HPDE6-E6E7 (cell line): ENCODE measurements around the gene RBM24.
"Not testable (repeated sequence)": the region's sequence is repeated elsewhere in the genome, so short reads cannot be mapped to it uniquely, and the experiment has no call there.

ENCODE experiments used
- DNase-seq: peaks from one replicate; pipeline ENCODE4 v3.0.0; 2011; ENCODE audit warnings: missing footprints; ENCODE audit errors: extremely low spot score

RBM24 gene

DNA sequence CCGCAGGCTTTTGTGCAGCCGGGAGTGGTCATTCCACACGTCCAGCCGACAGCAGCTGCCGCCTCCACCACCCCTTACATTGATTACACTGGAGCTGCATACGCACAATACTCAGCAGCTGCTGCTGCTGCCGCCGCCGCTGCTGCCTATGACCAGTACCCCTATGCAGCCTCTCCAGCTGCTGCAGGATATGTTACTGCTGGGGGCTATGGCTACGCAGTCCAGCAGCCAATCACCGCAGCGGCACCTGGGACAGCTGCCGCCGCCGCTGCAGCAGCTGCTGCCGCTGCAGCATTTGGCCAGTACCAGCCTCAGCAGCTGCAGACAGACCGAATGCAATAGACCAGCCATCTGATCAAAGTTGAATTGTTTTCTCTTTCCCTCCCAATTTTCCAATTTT is 10.6 kb downstream of the RBM24 start:
- DNase-seq: no peak

GRCh38 chr6:17292600-17293133 is 11.5 kb downstream of the RBM24 start:
- no peak for DNase-seq

DNA sequence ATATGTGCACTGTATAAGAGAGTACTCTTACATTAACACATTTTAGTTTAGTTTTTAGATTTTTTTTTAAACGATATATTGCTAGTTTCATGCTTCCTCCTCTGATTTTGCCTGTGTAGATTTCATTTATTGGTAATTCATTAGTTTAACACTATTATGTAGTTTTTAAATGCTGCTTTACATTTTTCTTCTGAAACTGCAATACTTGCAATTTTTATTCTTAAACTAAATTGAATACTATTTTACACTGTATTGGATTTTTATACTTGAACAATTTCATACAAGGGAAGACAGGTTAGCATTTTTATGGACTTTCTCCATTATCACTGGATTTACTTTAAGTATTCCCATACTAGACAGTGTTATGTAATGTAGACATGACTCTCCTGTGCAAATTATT is 12.2 kb downstream of the RBM24 start:
- DNase-seq: no peak

DNA sequence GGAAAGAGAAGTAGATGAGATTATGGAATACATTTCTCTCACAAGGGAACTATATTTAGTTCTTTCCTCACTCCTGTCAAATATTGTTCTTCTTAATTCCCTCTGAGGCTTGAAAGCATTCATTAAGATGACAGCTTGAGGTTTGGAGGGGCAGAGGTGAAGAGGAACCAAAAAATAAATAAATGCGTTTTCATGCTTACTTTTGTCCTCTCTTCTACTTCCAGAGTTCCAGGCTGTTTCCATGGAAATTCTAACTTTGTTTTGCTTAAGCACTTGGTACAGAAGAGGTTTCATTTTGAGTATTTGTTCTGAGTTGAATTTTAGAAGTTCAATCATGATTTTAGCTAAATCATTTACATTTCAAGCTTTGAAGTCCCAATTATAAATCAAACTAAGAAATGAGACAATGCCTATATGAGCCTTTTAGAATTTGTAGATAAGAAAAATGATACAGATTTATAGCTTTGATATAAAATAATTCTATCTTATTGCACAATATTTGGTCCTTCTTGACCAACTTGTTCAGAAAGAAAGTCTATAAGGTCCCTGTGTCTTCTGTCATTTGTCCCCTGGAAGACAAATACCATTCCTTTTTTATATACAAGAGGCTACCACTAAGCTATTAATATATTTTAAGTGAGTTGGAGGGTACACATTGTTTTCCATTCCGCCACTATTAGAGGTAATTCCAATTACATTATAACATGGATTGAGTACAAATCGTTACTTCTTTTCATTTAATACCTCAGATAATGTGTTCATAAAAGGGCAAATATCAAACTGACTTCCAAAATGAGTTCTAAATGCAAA is 16.3 kb downstream of the RBM24 start:
- no peak for DNase-seq

GRCh38 chr6:17298257-17298656 is 17.1 kb downstream of the RBM24 start:
- no peak for DNase-seq

- DNase-seq: no peak
Observed at GRCh38 chr6:17299222-17299621, 18.1 kb downstream of the RBM24 start.

DNA sequence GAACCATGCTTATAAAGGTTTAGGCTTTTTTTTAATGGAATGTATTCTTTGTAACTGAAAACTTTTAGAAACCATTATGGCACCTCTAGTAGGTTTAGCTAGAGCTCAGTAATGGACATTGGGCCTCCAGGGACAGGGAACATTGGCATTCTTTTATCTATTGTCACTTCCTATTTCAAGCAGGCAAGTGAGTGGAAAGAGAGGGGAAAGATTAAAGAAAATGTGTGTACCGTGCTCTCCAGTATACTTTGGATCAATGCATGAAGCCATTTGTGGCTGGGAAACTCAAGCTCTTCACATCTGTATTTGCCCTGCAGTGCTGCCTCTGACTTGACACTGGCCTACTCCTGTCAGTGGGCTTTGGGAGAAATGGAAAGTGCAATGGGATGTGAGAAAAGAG is 18.6 kb downstream of the RBM24 start:
- no peak for DNase-seq

DNA sequence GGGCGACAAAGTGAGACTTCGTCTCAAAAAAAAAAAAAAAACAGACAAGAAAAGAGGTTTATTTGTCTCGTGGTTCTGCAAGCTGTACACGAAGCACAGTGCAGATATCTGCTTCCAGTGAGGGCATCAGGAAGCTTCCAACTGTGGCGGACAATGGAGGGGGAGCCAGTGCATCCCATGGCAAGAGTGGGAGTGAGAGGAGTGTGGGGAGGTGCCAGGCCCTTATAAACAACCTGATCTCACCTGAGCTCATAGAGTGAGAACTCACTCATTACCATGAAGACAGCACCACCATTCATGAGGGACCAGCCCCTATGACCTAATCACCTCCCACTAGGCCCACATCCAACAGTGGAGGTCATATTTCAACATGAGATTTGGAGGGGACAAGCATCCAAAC is 19.5 kb downstream of the RBM24 start:
- DNase-seq: no peak

GRCh38 chr6:17303444-17303843 is 22.3 kb downstream of the RBM24 start:
- no peak for DNase-seq

GRCh38 chr6:17305219-17306001 is 24.2 kb downstream of the RBM24 start:
- no peak for DNase-seq

DNA sequence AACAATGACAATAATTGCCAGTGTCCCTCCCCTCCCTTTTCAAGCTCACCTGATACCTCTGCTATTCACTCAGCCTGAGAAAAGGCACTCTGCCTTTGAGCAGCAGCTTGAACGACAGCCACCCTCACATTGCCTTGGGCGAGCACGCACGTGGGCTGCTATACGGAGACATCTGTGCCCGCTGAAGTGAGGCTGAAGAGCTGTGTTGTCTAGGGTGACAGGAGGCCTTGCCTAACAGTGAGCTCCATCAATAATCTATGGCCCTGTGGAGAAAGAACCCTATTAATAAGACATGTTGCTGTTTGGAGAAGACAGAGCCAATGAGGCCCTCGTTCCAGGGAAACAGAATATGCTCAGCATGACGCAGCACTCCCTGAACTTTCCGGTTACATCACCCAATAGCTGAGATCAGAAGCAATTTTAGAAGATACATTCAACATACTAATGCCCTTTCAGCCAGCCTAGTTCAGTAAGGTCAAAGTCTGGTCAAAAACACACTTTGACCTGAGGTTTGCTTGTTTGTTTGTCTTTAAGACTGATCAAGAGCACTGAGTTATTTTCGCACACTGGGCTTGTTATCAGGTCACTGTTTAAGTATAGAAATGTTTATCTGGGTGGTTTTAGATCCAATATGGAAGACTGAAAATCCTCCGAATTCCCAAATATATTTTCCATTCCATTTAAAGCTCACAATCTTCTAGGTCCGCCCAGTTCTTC is 30.6 kb downstream of the RBM24 start:
- no peak for DNase-seq

DNA sequence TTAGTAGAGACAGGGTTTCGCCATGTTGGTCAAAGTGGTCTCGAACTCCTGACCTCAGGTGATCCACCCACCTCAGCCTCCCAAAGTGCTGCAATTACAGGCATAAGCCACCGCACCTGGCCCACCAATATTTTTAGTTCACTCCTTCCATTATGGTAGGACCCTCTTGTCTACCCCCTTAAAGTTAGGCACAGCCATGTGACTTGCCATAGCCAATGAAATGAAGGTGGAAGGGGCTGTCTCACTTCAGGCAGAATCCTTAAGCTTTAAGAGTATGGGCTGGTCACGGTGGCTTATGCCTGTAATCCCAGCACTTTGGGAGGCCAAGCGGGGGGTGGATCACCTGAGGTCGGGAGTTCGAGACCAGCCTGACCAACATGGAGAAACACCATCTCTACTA is 32.1 kb downstream of the RBM24 start:
- DNase-seq: not testable (repeated sequence)

- DNase-seq: no peak
Observed at GRCh38 chr6:17313971-17314370, 32.8 kb downstream of the RBM24 start.

DNA sequence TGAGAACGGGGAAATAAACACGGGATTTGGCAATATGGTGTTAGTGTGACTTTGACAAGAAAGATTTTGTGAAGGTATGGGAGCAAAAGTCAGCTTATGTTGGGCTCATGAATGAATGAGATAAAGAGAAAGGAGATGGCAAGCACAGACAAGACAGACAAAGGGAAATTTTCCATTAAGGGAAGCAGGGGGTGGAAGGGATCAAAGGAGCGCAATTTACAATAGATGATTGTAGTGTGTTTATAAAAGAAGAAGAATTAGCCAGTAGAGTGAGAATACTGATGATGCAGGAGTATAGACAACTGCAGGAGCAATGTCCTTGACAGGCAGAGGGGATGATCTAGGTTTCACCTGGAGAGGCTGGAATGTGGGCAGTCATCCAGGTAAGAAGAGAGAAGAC is 34.1 kb downstream of the RBM24 start:
- DNase-seq: no peak

GRCh38 chr6:17318435-17319165 is 37.4 kb downstream of the RBM24 start:
- no peak for DNase-seq

- DNase-seq: not testable (repeated sequence)
Observed at GRCh38 chr6:17320266-17320665, 39.1 kb downstream of the RBM24 start.

DNA sequence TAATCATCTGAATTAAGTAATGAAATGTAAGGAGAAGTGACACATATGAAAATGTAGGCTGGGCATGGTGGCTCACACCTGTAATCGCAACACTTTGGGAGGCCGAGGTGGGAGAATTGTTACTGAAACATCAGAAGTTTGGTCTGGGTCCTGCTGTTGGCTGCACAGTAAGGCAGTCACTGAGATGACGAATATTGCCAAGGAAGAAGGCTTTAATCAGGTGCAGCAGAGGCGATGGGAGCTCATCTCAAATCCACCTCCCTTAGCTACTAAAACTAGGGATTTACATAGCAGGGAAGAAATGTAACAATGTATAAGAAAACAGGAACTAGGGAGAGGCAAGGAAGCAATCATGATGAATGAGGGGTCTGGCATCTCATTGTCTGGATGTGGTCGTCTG is 50.1 kb downstream of the RBM24 start:
- DNase-seq: no peak

GRCh38 chr6:17334265-17334664 is 53.1 kb downstream of the RBM24 start:
- no peak for DNase-seq

GRCh38 chr6:17336425-17336824 is 55.3 kb downstream of the RBM24 start:
- no peak for DNase-seq

- DNase-seq: no peak
Observed at GRCh38 chr6:17339308-17339670, 58.1 kb downstream of the RBM24 start.

DNA sequence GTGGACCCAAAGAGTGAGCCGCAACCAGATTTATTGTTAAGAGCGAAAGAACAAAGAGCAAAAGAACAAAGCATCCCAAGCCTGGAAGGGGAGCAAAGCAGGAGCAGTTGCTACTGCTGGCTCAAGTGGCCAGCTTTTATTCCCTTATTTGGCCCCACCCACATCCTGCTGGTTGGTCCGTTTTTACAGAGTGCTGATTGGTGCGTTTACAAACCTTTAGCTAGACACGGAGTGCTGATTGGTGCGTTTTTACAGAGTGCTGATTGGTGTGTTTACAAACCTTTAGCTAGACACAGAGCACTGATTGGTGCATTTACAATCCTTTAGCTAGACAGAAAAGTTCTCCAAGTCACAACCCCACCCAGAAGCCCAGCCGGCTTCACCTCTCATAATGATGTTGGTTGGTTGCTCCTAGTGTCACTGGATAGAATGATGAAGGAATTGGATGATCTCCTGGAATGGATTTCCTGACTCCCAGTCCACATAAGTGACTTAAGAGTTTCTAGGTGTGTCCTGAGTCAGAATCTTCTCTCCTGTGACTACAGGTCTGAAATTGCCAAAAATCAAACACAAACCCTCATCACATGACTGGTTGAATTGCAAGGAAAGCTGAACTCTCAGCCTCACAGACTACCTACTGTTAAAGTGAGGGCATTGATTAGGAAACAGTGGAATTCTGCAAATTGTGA is 60.1 kb downstream of the RBM24 start:
- DNase-seq: no peak
